HepG2 (cell line): ENCODE data around the gene CCDC82. TPM values are rescaled to one million over a fixed set of nuclear protein-coding genes. Genes with fewer than 3 reads are reported as not detected.

Experiments
- HES4 ChIP-seq: sonication (generic); formaldehyde crosslinking; IDR thresholded peaks from 2 replicates; pipeline ENCODE4 v1.9.0; 2021; ENCODE audit warnings: mild to moderate bottlenecking, missing genetic modification reagents, borderline replicate concordance
- JARID2 ChIP-seq: sonication (generic); formaldehyde crosslinking; IDR thresholded peaks from 2 replicates; pipeline ENCODE4 v1.8.1; 2023; ENCODE audit warnings: missing genetic modification reagents, inconsistent platforms; ENCODE audit not compliant: insufficient replicate concordance
- KAT7 ChIP-seq: IDR thresholded peaks from 2 replicates; pipeline ENCODE4 v1.6.1; 2018; ENCODE audit warnings: borderline replicate concordance, missing compliant biosample characterization
- KDM2A ChIP-seq: sonication (generic); formaldehyde crosslinking; IDR thresholded peaks from 2 replicates; pipeline ENCODE4 v1.4.0; 2020; ENCODE audit warnings: low read depth, missing genetic modification reagents, borderline replicate concordance
- MEF2D ChIP-seq: sonication (generic); formaldehyde crosslinking; IDR thresholded peaks from 2 replicates; pipeline ENCODE4 v1.5.1; 2020; ENCODE audit warnings: mild to moderate bottlenecking, missing genetic modification reagents
- MEIS1 ChIP-seq: sonication (generic); formaldehyde crosslinking; IDR thresholded peaks from 2 replicates; pipeline ENCODE4 v1.9.0; 2021; ENCODE audit warnings: mild to moderate bottlenecking, missing genetic modification reagents, moderate library complexity, borderline replicate concordance
- ONECUT2 ChIP-seq: sonication (generic); formaldehyde crosslinking; IDR thresholded peaks from 2 replicates; pipeline ENCODE4 v1.4.0; 2020; ENCODE audit warnings: missing genetic modification reagents
- RFX1 ChIP-seq: fragments of 450-650 bp; IDR thresholded peaks from 2 replicates; pipeline ENCODE4 v1.6.1; 2017
- SCMH1 ChIP-seq: sonication (generic); formaldehyde crosslinking; IDR thresholded peaks from 2 replicates; pipeline ENCODE4 v1.9.0; 2021; ENCODE audit warnings: missing genetic modification reagents, mild to moderate bottlenecking, borderline replicate concordance
- SNAPC5 ChIP-seq: sonication (generic); formaldehyde crosslinking; IDR thresholded peaks from 2 replicates; pipeline ENCODE4 v1.8.1; 2023; ENCODE audit warnings: mild to moderate bottlenecking, missing genetic modification reagents, borderline replicate concordance
- TIGD3 ChIP-seq: sonication (generic); formaldehyde crosslinking; IDR thresholded peaks from 2 replicates; pipeline ENCODE4 v1.5.1; 2020; ENCODE audit warnings: mild to moderate bottlenecking, missing genetic modification reagents, borderline replicate concordance
- ZFP36L1 ChIP-seq: sonication (generic); formaldehyde crosslinking; IDR thresholded peaks from 2 replicates; pipeline ENCODE4 v1.8.0; 2022; ENCODE audit warnings: mild to moderate bottlenecking, missing genetic modification reagents, moderate library complexity
- ZNF142 ChIP-seq: sonication (generic); formaldehyde crosslinking; IDR thresholded peaks from 2 replicates; pipeline ENCODE4 v1.4.0; 2020; ENCODE audit warnings: missing genetic modification reagents
- ZNF205 ChIP-seq: IDR thresholded peaks from 2 replicates; pipeline ENCODE4 v1.6.1; 2018; ENCODE audit warnings: missing biosample characterization, missing genetic modification reagents
- ZNF235 ChIP-seq: sonication (generic); formaldehyde crosslinking; IDR thresholded peaks from 2 replicates; pipeline ENCODE4 v1.8.1; 2023; ENCODE audit warnings: mild to moderate bottlenecking, missing genetic modification reagents, borderline replicate concordance
- ZNF296 ChIP-seq: sonication (generic); formaldehyde crosslinking; conservative IDR thresholded peaks from 2 replicates; pipeline ENCODE4 v1.5.0; 2020; ENCODE audit warnings: mild to moderate bottlenecking, missing genetic modification reagents
- ZNF350 ChIP-seq: sonication (generic); formaldehyde crosslinking; IDR thresholded peaks from 2 replicates; pipeline ENCODE4 v1.4.0; 2020; ENCODE audit warnings: mild to moderate bottlenecking, low read depth, missing genetic modification reagents, borderline replicate concordance
- ZNF556 ChIP-seq: sonication (generic); formaldehyde crosslinking; IDR thresholded peaks from 2 replicates; pipeline ENCODE4 v1.4.0; 2020; ENCODE audit warnings: mild to moderate bottlenecking, missing genetic modification reagents, borderline replicate concordance
- ZNF569 ChIP-seq: sonication (generic); formaldehyde crosslinking; IDR thresholded peaks from 2 replicates; pipeline ENCODE4 v1.5.0; 2020; ENCODE audit warnings: mild to moderate bottlenecking, missing genetic modification reagents, moderate library complexity, borderline replicate concordance
- ZNF800 ChIP-seq: sonication (generic); formaldehyde crosslinking; IDR thresholded peaks from 2 replicates; pipeline ENCODE4 v1.4.0; 2020; ENCODE audit warnings: missing genetic modification reagents
- polyA plus RNA-seq, 8 experiments: library from polyadenylated mRNA; depleted of rRNA in 3 of 8; stranded (reverse) in 7 of 8; unstranded in 1 of 8; fragments of >200 nt; fragmentation: Illumina TruSeq in 4 of 8; extraction: Trizol in 4 of 8; gene quantifications; 2 replicates each; pipeline versions ENCODE4 v1.2.1 to v1.2.3, GENCODE V29; 2011 to 2016; ENCODE audit warnings: low read depth in 4 of 8, missing spikeins in 1 of 8, mixed read lengths in 1 of 8; ENCODE audit not compliant: insufficient read depth in 1 of 8
- total RNA-seq, 5 experiments: library from RNA; depleted of rRNA; stranded (reverse); fragments of >200 nt; fragmentation: Illumina TruSeq; extraction: Trizol; gene quantifications; 2 replicates each; pipeline ENCODE4 v1.2.3, GENCODE V29; 2016; ENCODE audit warnings: low read depth in 1 of 5

The CCDC82 gene
- total and polyA plus RNA-seq, 2 of the 13 experiments (the other 11 are each of a cell fraction or from before 2014, with no cell fraction given) = 19.7 to 25.7 TPM

GRCh38 chr11:96389720-96390487 lies at the start of gene CCDC82, which contains the start of gene JRKL (continued):
- peak; percentile 63; the same call in 1 of the 2 replicates for TF ChIP-seq KAT7 (CRISPR knock-in tag)
- TF ChIP-seq JARID2 (CRISPR knock-in tag) = no peak
- TF ChIP-seq ZNF569 = no peak
- peak; percentile 21; the same call in 1 of the 2 replicates for TF ChIP-seq ZNF350 (CRISPR knock-in tag)
- TF ChIP-seq HES4 (CRISPR knock-in tag) = peak; percentile 49
- no peak for TF ChIP-seq ZNF205 (CRISPR knock-in tag)
- TF ChIP-seq ZNF296 (CRISPR knock-in tag) = no peak
- no peak for TF ChIP-seq ZNF800 (CRISPR knock-in tag)
- peak; percentile 57; the same call in 1 of the 2 replicates for TF ChIP-seq ZNF556 (CRISPR knock-in tag)
- 0 out of 2 replicates have a peak, but pooled peaks have one; percentile 51 for TF ChIP-seq TIGD3 (CRISPR knock-in tag)
- TF ChIP-seq SNAPC5 (CRISPR knock-in tag) = 0 out of 2 replicates have a peak, but pooled peaks have one; percentile 30
- no peak for TF ChIP-seq RFX1
- TF ChIP-seq KDM2A (CRISPR knock-in tag) = peak; percentile 44; the same call in 1 of the 2 replicates
- no peak for TF ChIP-seq ZNF142 (CRISPR knock-in tag)
- TF ChIP-seq ZFP36L1 (CRISPR knock-in tag) = peak; percentile 74; the same call in 1 of the 2 replicates
- TF ChIP-seq ZNF235 (CRISPR knock-in tag) = no peak
- no peak for TF ChIP-seq SCMH1 (CRISPR knock-in tag)
- TF ChIP-seq MEIS1 (CRISPR knock-in tag) = peak; percentile 76
- no peak; the same call in 1 of the 2 replicates for TF ChIP-seq ONECUT2
- TF ChIP-seq MEF2D (CRISPR knock-in tag) = peak; percentile 60; the same call in 1 of the 2 replicates
